RWPE2 (cell line): ENCODE results near the gene ZBTB18.

Experiments used
- ATAC-seq: fragments of 200-7000 bp; cut with Tn5 transposase; 3 replicates; pipeline ENCODE4 v1.9.1; 2021; ENCODE audit warnings: low read depth
- DNase-seq: peaks from one replicate; pipeline ENCODE4 v3.0.0-alpha.2; 2020; ENCODE audit warnings: low spot score
- H3K27ac ChIP-seq: fragments of 450-650 bp; 2 replicates; pipeline ENCODE4 v1.5.1; 2017; ENCODE audit warnings: mild to moderate bottlenecking; ENCODE audit not compliant: poor library complexity, severe bottlenecking
- H3K27me3 ChIP-seq: fragments of 250-450 bp; sonication (Bioruptor Pico); 2 replicates; pipeline ENCODE4 v1.5.1; 2021; ENCODE audit warnings: mild to moderate bottlenecking, moderate library complexity; ENCODE audit not compliant: insufficient read depth, poor library complexity, severe bottlenecking
- H3K36me3 ChIP-seq: fragments of 250-450 bp; sonication (Bioruptor Pico); 2 replicates; pipeline ENCODE4 v1.5.1; 2020; ENCODE audit warnings: low read depth, mild to moderate bottlenecking, moderate library complexity
- H3K4me1 ChIP-seq: fragments of 250-450 bp; sonication (Bioruptor Pico); 2 replicates; pipeline ENCODE4 v1.5.1; 2021; ENCODE audit warnings: mild to moderate bottlenecking, moderate library complexity; ENCODE audit not compliant: insufficient read depth, poor library complexity, severe bottlenecking
- H3K4me3 ChIP-seq: fragments of 250-450 bp; sonication (Bioruptor Pico); 2 replicates; pipeline ENCODE4 v1.5.1; 2021; ENCODE audit warnings: mild to moderate bottlenecking, moderate library complexity; ENCODE audit not compliant: severe bottlenecking
- H3K9me3 ChIP-seq: fragments of 250-450 bp; sonication (Bioruptor Pico); 2 replicates; pipeline ENCODE4 v1.5.1; 2021; ENCODE audit warnings: mild to moderate bottlenecking, moderate library complexity; ENCODE audit not compliant: severe bottlenecking
- TF ChIP-seq, protein P1 (sequence below): fragments of 450-650 bp; IDR thresholded peaks from one replicate; pipeline ENCODE4 v1.5.1; 2017; ENCODE audit warnings: mild to moderate bottlenecking, moderate library complexity; ENCODE audit not compliant: poor library complexity, severe bottlenecking

Gene ZBTB18

DNA sequence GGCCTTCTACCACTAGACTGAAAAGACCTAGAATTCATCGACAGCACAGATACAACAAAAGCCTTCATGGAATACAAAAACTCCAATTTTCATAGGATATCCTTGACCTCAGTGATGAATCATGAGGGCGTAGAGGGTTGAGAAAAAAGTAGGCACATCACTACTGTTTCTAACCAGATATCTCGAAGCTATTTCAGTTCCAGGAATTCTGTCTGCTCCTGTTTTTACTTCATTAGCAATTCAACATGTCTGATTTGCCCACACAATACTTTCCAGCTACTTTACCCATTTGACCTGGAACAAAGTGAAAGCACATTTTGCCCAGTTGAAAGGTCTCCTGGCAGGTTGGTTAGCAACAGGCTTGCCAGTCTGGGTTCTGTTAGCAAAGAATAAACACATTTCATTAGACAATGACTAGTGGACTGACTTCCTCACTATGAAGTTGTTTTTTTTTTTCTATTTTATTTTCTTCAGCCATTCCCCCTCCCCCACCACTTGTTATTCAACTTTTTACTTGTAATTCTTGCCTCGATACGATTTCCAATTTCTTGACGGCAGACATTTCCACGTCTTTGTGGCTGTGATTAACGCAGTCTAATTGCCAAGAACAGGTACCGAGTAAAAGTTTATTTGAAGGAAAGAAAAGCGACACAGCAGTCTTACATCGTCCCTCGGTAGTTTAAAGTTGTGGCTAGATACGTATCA, 4.0 kb upstream of the ZBTB18 start:
- TF ChIP-seq, protein P1, sequence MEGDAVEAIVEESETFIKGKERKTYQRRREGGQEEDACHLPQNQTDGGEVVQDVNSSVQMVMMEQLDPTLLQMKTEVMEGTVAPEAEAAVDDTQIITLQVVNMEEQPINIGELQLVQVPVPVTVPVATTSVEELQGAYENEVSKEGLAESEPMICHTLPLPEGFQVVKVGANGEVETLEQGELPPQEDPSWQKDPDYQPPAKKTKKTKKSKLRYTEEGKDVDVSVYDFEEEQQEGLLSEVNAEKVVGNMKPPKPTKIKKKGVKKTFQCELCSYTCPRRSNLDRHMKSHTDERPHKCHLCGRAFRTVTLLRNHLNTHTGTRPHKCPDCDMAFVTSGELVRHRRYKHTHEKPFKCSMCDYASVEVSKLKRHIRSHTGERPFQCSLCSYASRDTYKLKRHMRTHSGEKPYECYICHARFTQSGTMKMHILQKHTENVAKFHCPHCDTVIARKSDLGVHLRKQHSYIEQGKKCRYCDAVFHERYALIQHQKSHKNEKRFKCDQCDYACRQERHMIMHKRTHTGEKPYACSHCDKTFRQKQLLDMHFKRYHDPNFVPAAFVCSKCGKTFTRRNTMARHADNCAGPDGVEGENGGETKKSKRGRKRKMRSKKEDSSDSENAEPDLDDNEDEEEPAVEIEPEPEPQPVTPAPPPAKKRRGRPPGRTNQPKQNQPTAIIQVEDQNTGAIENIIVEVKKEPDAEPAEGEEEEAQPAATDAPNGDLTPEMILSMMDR = no peak
- Histone ChIP-seq H3K27me3 (no peaks in the 10 kb centered on the region), H3K27ac (peak overlapping the region; percentile 36), H3K4me1 (peaks cover 9% of the 10 kb centered on the region), H3K9me3 (no peaks in the 10 kb centered on the region), H3K36me3 (no peaks in the 10 kb centered on the region), H3K4me3 (peak overlapping the region; percentile 81)
- DNase-seq = no peak
- no peak for ATAC-seq

DNA sequence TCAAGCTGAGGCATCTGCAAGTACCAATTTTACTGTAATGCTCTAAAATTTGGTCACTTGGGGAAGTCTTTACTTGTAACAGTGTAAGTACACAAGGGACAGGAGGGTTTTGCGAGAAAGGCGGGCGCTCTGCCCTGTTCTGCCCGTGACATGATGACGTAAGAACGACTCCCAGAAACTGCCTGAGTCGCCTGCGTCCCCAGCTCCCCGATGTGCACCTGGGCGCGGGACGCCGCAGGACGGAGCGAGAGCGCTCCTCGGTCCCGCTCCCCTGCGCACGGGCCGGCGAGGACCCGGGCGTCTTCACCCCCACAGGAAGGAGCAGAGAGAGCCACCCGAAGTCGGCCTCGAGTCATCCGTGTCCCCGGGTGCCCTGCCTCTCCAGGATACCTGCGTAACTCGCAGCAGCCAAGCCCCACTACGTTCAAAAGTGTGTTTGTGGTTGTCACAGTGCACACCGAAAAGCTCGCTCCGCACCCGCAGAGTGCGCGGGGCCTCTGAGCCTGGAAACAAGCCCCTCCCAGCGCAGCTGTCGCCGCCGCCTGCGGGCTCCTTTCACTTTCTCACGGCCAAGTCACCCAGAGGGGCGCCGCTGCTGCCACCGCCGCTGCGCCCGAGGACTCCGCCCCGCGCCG, 3.3 kb upstream of the ZBTB18 start:
- peak overlapping the region; percentile 81 for H3K4me3 ChIP-seq
- DNase-seq (no peak), ATAC-seq (peak; percentile 23)
- peaks cover 9% of the 10 kb centered on the region for H3K4me1 ChIP-seq
- no peaks in the 10 kb centered on the region for H3K36me3 ChIP-seq
- TF ChIP-seq, protein P1 = no peak
- no peaks in the 10 kb centered on the region for H3K27me3 ChIP-seq
- H3K27ac ChIP-seq = peak overlapping the region; percentile 36
- no peaks in the 10 kb centered on the region for H3K9me3 ChIP-seq

DNA sequence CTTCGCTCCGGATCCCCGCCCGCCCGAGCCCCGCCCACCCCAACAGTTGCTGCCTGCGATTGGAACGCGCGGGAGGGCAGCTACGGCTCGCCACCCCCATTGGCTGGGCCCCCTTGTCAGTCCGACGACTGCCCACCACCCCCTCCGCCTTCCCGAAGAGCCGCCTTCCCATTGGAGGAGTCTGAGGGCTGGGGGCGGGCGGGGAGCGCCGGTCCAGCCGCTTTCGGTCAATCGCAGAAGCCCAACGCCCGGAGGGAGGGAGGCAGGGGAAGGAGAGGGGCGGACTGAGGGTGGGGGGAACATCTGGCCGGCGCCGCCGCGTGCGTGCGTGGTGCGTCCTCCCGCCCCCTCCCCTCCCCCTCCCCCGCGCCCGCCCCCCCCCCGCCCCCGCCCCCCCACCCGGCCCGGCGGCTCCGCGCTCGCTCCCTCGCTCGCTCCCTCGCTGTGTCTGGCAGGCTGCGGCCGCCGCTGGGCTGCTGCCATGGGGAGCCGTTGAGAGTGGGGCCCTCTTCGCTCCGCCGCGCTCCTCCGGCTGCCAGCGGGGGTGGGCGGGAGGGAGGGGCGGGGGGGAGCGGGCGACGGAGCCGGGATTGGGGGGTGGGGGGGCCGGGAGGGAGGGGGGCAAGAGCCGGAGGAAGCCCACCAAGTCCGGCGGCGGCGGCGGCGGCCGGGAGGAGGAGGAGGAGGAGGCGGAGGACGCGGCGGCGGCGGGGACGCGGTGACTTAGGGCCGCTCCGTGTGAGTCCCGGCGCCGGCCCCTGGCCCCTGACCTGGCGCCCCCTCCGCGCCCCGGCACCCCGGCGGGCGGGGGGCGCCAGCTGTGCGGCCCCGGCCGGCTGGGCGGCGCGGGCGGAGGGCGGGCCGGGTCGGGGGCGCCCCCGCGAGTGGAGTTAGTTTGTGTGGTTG, 2.6 kb upstream of the ZBTB18 start:
- TF ChIP-seq, protein P1 = no peak
- Histone ChIP-seq H3K36me3 (no peaks in the 10 kb centered on the region), H3K9me3 (no peaks in the 10 kb centered on the region), H3K4me1 (peaks cover 9% of the 10 kb centered on the region), H3K4me3 (peak overlapping the region; percentile 81), H3K27ac (peak overlapping the region; percentile 44), H3K27me3 (no peaks in the 10 kb centered on the region)
- ATAC-seq = peak; percentile 95
- DNase-seq = peak; percentile 97

DNA sequence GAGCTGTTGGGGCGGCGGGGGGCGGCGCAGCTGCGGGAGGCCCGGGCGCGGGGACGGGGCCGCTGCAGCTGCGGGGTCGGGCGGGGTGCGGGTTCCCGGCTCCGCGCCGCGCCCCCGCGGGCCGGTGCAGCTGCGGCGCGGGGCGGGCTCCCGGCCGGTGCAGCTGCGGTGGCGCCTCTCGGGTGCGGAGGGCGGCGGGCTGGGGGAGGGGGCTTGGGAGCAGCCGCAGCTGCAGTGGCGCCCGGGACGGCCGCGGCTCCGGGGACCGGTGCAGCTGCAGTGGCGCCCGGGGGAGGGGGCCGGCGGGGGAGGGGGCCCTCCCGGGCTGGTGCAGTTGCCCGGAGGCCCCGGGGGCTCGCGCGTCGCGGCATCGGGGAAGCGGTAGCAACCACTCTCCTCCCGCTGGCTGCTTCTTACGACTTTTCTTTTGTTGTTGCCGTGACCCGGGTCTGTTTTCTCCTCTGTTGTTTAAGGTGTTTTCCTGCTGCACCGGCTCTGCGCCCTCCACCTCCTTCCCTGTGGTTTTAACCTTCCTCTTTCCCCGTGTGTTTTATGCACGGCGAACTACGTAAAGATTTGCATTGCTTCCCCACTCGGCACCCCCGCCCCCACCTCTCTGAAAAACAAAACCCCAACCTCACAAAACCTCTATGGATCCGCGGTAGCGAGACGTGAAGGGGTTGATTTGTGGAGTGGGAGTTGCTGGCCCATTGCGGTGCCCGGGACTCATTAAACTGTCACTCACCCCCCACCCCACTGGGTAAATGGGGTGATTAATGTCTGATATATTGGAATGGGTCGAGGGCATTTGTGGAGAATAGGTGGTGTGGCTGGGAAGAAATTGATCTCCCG, 1.7 kb upstream of the ZBTB18 start:
- Histone ChIP-seq H3K27me3 (no peaks in the 10 kb centered on the region), H3K27ac (peak overlapping the region; percentile 44), H3K9me3 (no peaks in the 10 kb centered on the region), H3K4me1 (peaks cover 9% of the 10 kb centered on the region), H3K36me3 (no peaks in the 10 kb centered on the region; the same call in 1 of the 2 replicates), H3K4me3 (peak overlapping the region; percentile 43)
- ATAC-seq = no peak
- DNase-seq = no peak
- TF ChIP-seq, protein P1 = no peak
